ENCODE data around the gene PAK5.
A peak's percentile ranks its signal among the peaks of the same experiment; 100 is the strongest.

Gene PAK5

GRCh38 chr20:9506964-9507369 is 331.9 kb downstream of the PAK5 start:
- no peak overlapping the region for H3K4me3 ChIP-seq (ENCODE audit: low read depth, low read length)
- in situ Hi-C loops (cut with HindIII; ENCODE audit: low sequenced_read_pairs) = no loop called here
- TF ChIP-seq CTCF (IDR thresholded peaks at IDR 0.05; ENCODE audit: low read depth, low read length, missing control alignments) = no peak
- no peak for DNase-seq (ENCODE audit: low read depth)

- H3K4me3 ChIP-seq (ENCODE audit: low read depth, low read length) = no peak overlapping the region
- in situ Hi-C loops (cut with HindIII; ENCODE audit: low sequenced_read_pairs) = no loop called here
- no peak for DNase-seq (ENCODE audit: low read depth)
Measured at GRCh38 chr20:9506280-9506821, 332.5 kb downstream of the PAK5 start.

GRCh38 chr20:9503526-9504245 is 335.2 kb downstream of the PAK5 start:
- peak; percentile 88 for DNase-seq (ENCODE audit: low read depth)
- in situ Hi-C loops (cut with HindIII; ENCODE audit: low sequenced_read_pairs) = no loop called here
- H3K4me3 ChIP-seq (ENCODE audit: low read depth, low read length) = no peak overlapping the region
- TF ChIP-seq CTCF (IDR thresholded peaks at IDR 0.05; ENCODE audit: low read depth, low read length, missing control alignments) = peak; percentile 26

More at GRCh38 chr20:9506280-9506821, 332.5 kb downstream of the PAK5 start:
- no peak for TF ChIP-seq CTCF (IDR thresholded peaks at IDR 0.05; ENCODE audit: low read depth, low read length, missing control alignments)

- no peak for TF ChIP-seq CTCF (IDR thresholded peaks at IDR 0.05; ENCODE audit: low read depth, low read length, missing control alignments)
- in situ Hi-C loops (cut with HindIII; ENCODE audit: low sequenced_read_pairs) = no loop called here
Measured at GRCh38 chr20:9501473-9501872, 337.4 kb downstream of the PAK5 start.

GRCh38 chr20:9500121-9500520 is 338.8 kb downstream of the PAK5 start:
- no peak overlapping the region for H3K4me3 ChIP-seq (ENCODE audit: low read depth, low read length)
- no peak for DNase-seq (ENCODE audit: low read depth)
- in situ Hi-C loops (cut with HindIII; ENCODE audit: low sequenced_read_pairs) = no loop called here
- no peak for TF ChIP-seq CTCF (IDR thresholded peaks at IDR 0.05; ENCODE audit: low read depth, low read length, missing control alignments)

More at GRCh38 chr20:9501473-9501872, 337.4 kb downstream of the PAK5 start:
- H3K4me3 ChIP-seq (ENCODE audit: low read depth, low read length) = no peak overlapping the region
- DNase-seq (ENCODE audit: low read depth) = no peak

- TF ChIP-seq CTCF (IDR thresholded peaks at IDR 0.05; ENCODE audit: low read depth, low read length, missing control alignments) = no peak
- in situ Hi-C loops (cut with HindIII; ENCODE audit: low sequenced_read_pairs) = no loop called here
- no peak overlapping the region for H3K4me3 ChIP-seq (ENCODE audit: low read depth, low read length)
- no peak for DNase-seq (ENCODE audit: low read depth)
Measured at GRCh38 chr20:9499126-9499899, 339.6 kb downstream of the PAK5 start.
